Endothelial cell of umbilical vein (primary cell): ENCODE results near the gene C1orf167. TPM values are rescaled to one million over a fixed set of nuclear protein-coding genes. Genes with fewer than 3 reads are reported as not detected.

Experiments
- BruUV-seq: library from RNA; stranded (reverse); fragments of 400-500 nt; replicated peaks from 2 replicates; lab custom pipeline; 2021; lab: Mats Ljungman, UMichigan
- CTCF ChIA-PET: fragments of 300-600, 350-600 bp; sonication (Branson Sonifier 250); formaldehyde crosslinking; loops from one replicate; lab custom pipeline; 2021; ENCODE audit warnings: antibody characterized with exemption, inconsistent platforms; lab: Charles Lee
- POLR2A ChIA-PET: fragments of 300-600, 350-600 bp; sonication (Branson Sonifier 250); formaldehyde crosslinking; loops from one replicate; lab custom pipeline; 2021; ENCODE audit warnings: antibody characterized with exemption, inconsistent platforms; lab: Charles Lee
- DNase-seq: peaks from one replicate; pipeline ENCODE4 v3.0.0-alpha.2; 2011; ENCODE audit warnings: low read depth, low spot score
- FAIRE-seq: peaks from 2 replicates; lab custom pipeline; 2011; peaks lifted over from hg19 to GRCh38; lab: Jason Lieb, UNC
- H2AFZ ChIP-seq: 2 replicates; pipeline ENCODE4 v1.6.0; 2012; ENCODE audit warnings: low read depth, low read length, control low read depth, inconsistent platforms
- H3K27ac ChIP-seq: 2 replicates; pipeline ENCODE4 v1.5.1; 2011; ENCODE audit warnings: low read depth, mild to moderate bottlenecking, control low read depth, low read length, moderate library complexity; ENCODE audit not compliant: insufficient read depth
- H3K27me3 ChIP-seq, 2 experiments: 2 replicates each; pipeline versions ENCODE4 v1.6.0 to v1.6.1; 2011; ENCODE audit warnings: low read length in 2 of 2, mixed read lengths in 1 of 2; ENCODE audit not compliant: control insufficient read depth in 2 of 2, insufficient read depth in 2 of 2
- H3K36me3 ChIP-seq, 2 experiments: 2 replicates in 1 of 2; 3 replicates in 1 of 2; pipeline ENCODE4 v1.5.1; 2011; ENCODE audit warnings: low read length in 2 of 2, mild to moderate bottlenecking in 1 of 2, moderate library complexity in 1 of 2; ENCODE audit not compliant: control insufficient read depth in 2 of 2, insufficient read depth in 2 of 2; ENCODE audit errors: extremely low read depth in 1 of 2
- H3K4me1 ChIP-seq: 3 replicates; pipeline ENCODE4 v1.5.1; 2011; ENCODE audit warnings: mild to moderate bottlenecking, low read length; ENCODE audit not compliant: control insufficient read depth, insufficient read depth; ENCODE audit errors: extremely low read depth
- H3K4me2 ChIP-seq: 2 replicates; pipeline ENCODE4 v1.6.1; 2011; ENCODE audit warnings: low read length, control low read depth, mixed read lengths; ENCODE audit not compliant: insufficient read depth
- H3K4me3 ChIP-seq, 3 experiments: fragments of 200-600 bp in 1 of 3; sonication (generic), shearing (Covaris generic) in 1 of 3; replicated peaks in 1 of 3; 2 replicates each; pipeline ENCODE4 v1.5.1; 2011 to 2016; ENCODE audit warnings: control low read depth in 3 of 3, low read length in 3 of 3, mild to moderate bottlenecking in 2 of 3, inconsistent platforms in 1 of 3, low read depth in 1 of 3, moderate library complexity in 1 of 3; ENCODE audit not compliant: insufficient read depth in 1 of 3
- H3K79me2 ChIP-seq: 2 replicates; pipeline ENCODE4 v1.6.0; 2012; ENCODE audit warnings: low read length, inconsistent platforms; ENCODE audit not compliant: control insufficient read depth, insufficient read depth
- H3K9ac ChIP-seq: replicated peaks from 2 replicates; pipeline ENCODE3; 2011; ENCODE audit warnings: low read length, control low read depth; ENCODE audit not compliant: insufficient read depth; ENCODE audit errors: extremely low read depth
- H3K9me1 ChIP-seq: replicated peaks from 3 replicates; pipeline ENCODE4 v1.6.0; 2011; ENCODE audit warnings: mild to moderate bottlenecking, low read length; ENCODE audit not compliant: control insufficient read depth, insufficient read depth; ENCODE audit errors: extremely low read depth
- H3K9me3 ChIP-seq: replicated peaks from 2 replicates; pipeline ENCODE4 v1.5.1; 2012; ENCODE audit warnings: low read length, inconsistent platforms; ENCODE audit not compliant: control insufficient read depth, insufficient read depth
- H4K20me1 ChIP-seq: replicated peaks from 2 replicates; pipeline ENCODE3; 2011; ENCODE audit warnings: mild to moderate bottlenecking, low read length; ENCODE audit not compliant: control insufficient read depth, insufficient read depth; ENCODE audit errors: extremely low read depth
- EZH2 ChIP-seq: IDR thresholded peaks from 2 replicates; pipeline ENCODE4 v1.6.1; 2012; ENCODE audit warnings: borderline replicate concordance, low read depth, mild to moderate bottlenecking, moderate library complexity, low read length, inconsistent platforms; ENCODE audit not compliant: severe bottlenecking
- FOS ChIP-seq: IDR thresholded peaks from 2 replicates; pipeline ENCODE4 v1.6.1; 2011; ENCODE audit warnings: mild to moderate bottlenecking, low read length, moderate library complexity, borderline replicate concordance; ENCODE audit not compliant: insufficient read depth
- GATA2 ChIP-seq: IDR thresholded peaks from 2 replicates; pipeline ENCODE4 v1.7.0; 2011; ENCODE audit warnings: low read depth, mild to moderate bottlenecking, moderate library complexity, mixed read lengths, low read length; ENCODE audit not compliant: insufficient read length, insufficient read depth
- JUN ChIP-seq: IDR thresholded peaks from 2 replicates; pipeline ENCODE4 v1.6.1; 2011; ENCODE audit warnings: borderline replicate concordance, low read depth; ENCODE audit not compliant: insufficient read length, insufficient read depth
- MAX ChIP-seq: IDR thresholded peaks from 2 replicates; pipeline ENCODE4 v1.6.1; 2011; ENCODE audit not compliant: insufficient read depth, insufficient read length
- MYC ChIP-seq: IDR thresholded peaks from one replicate; pipeline ENCODE4 v1.6.1; 2011; ENCODE audit warnings: mild to moderate bottlenecking, low read depth, low read length
- POLR2A ChIP-seq: IDR thresholded peaks from 2 replicates; pipeline ENCODE4 v1.6.1; 2012; ENCODE audit warnings: low read depth, mild to moderate bottlenecking, control low read depth, low read length
- POLR2AphosphoS5 ChIP-seq: IDR thresholded peaks from 2 replicates; pipeline ENCODE4 v1.6.1; 2012; ENCODE audit warnings: low read depth, mild to moderate bottlenecking, control low read depth, low read length, moderate library complexity; ENCODE audit not compliant: insufficient read depth
- dilution Hi-C: fragments of 300-500 bp; cut with MboI; formaldehyde crosslinking; loops from one replicate; pipeline ENCODE4 v1.15.0; 2019; ENCODE audit warnings: low sequenced_read_pairs; ENCODE audit not compliant: extremely low pct_ligation_motif_present
- intact Hi-C: fragments of 100-400 bp; cut with micrococcal nuclease; formaldehyde crosslinking; loops from one replicate; pipeline ENCODE4 v1.10.0; 2022
- polyA plus RNA-seq, 4 experiments: library from polyadenylated mRNA; depleted of rRNA in 3 of 4; stranded (reverse) in 3 of 4; unstranded in 1 of 4; fragments of >200 nt; gene quantifications; 2 replicates each; pipeline versions ENCODE4 v1.2.1 to v1.2.3, GENCODE V29; 2011 to 2012; ENCODE audit warnings: missing spikeins in 1 of 4
- total RNA-seq: library from RNA; stranded (reverse); gene quantifications from 2 replicates; pipeline ENCODE4 v1.2.3, GENCODE V29; 2021
- TF ChIP-seq, protein P1 (sequence below), 2 donors: IDR thresholded peaks; 1 replicate in 1 of 2; 2 replicates in 1 of 2; pipeline ENCODE4 v1.5.1; 2011; ENCODE audit warnings: low read length in 2 of 2, mild to moderate bottlenecking in 2 of 2, moderate library complexity in 2 of 2, control low read depth in 1 of 2, inconsistent platforms in 1 of 2, low read depth in 1 of 2; ENCODE audit not compliant: insufficient read depth in 1 of 2; ENCODE audit errors: extremely low read depth in 1 of 2

The C1orf167 gene
- total and polyA plus RNA-seq, 2 donors (not counting 3 experiments of a cell fraction or from before 2014, with no cell fraction given) = not detected

GRCh38 chr1:11753555-11754208, 8.3 kb upstream of the C1orf167 start:
- H3K9ac ChIP-seq = no peak overlapping the region
- no peak overlapping the region for H2AFZ ChIP-seq
- no peak for FAIRE-seq
- intact Hi-C loops = no loop called here
- no peaks in the 10 kb centered on the region for H3K9me1 ChIP-seq
- H4K20me1 ChIP-seq = no peaks in the 10 kb centered on the region
- H3K79me2 ChIP-seq = no peaks in the 10 kb centered on the region
- CTCF ChIA-PET = no interaction called here
- dilution Hi-C loops = no loop called here
- no peak overlapping the region for H3K27ac ChIP-seq
- H3K27me3 ChIP-seq = no peaks in the 10 kb centered on the region
- no TSS peak for BruUV-seq
- TF ChIP-seq JUN = no peak
- no peak for TF ChIP-seq GATA2
- TF ChIP-seq FOS = no peak
- no peak for TF ChIP-seq POLR2AphosphoS5
- H3K4me2 ChIP-seq = no peak overlapping the region
- no peaks in the 10 kb centered on the region for H3K4me1 ChIP-seq
- DNase-seq = no peak
- no peak overlapping the region for H3K4me3 ChIP-seq
- POLR2A ChIA-PET = no interaction called here
- H3K36me3 ChIP-seq = peaks cover 0 to 2% of the 10 kb centered on the region in 2 experiments
- H3K9me3 ChIP-seq = no peaks in the 10 kb centered on the region

GRCh38 chr1:11757047-11757446, 4.9 kb upstream of the C1orf167 start:
- H3K4me3 ChIP-seq = no peak overlapping the region
- FAIRE-seq = no peak
- no peak overlapping the region for H3K9ac ChIP-seq
- intact Hi-C loops = no loop called here
- no peak overlapping the region for H2AFZ ChIP-seq
- no peaks in the 10 kb centered on the region for H3K9me1 ChIP-seq
- CTCF ChIA-PET = interaction anchor here (1.4 kb wide), 1 partner anchor 106 kb away, joined by 4 read pairs; no protein-coding TSS in a partner anchor
- peaks cover 0 to 6% of the 10 kb centered on the region in 2 experiments for H3K27me3 ChIP-seq
- POLR2A ChIA-PET = no interaction called here
- dilution Hi-C loops = no loop called here
- BruUV-seq = no TSS peak
- H3K79me2 ChIP-seq = no peaks in the 10 kb centered on the region
- H3K36me3 ChIP-seq = no peaks in the 10 kb centered on the region
- no peak for DNase-seq
- H3K4me1 ChIP-seq = no peaks in the 10 kb centered on the region
- H3K27ac ChIP-seq = no peak overlapping the region
- TF ChIP-seq MAX = no peak
- TF ChIP-seq, protein P1, sequence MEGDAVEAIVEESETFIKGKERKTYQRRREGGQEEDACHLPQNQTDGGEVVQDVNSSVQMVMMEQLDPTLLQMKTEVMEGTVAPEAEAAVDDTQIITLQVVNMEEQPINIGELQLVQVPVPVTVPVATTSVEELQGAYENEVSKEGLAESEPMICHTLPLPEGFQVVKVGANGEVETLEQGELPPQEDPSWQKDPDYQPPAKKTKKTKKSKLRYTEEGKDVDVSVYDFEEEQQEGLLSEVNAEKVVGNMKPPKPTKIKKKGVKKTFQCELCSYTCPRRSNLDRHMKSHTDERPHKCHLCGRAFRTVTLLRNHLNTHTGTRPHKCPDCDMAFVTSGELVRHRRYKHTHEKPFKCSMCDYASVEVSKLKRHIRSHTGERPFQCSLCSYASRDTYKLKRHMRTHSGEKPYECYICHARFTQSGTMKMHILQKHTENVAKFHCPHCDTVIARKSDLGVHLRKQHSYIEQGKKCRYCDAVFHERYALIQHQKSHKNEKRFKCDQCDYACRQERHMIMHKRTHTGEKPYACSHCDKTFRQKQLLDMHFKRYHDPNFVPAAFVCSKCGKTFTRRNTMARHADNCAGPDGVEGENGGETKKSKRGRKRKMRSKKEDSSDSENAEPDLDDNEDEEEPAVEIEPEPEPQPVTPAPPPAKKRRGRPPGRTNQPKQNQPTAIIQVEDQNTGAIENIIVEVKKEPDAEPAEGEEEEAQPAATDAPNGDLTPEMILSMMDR (IDR thresholded peaks at IDR 0.05; ENCODE audit: extremely low read depth in 1 of 2, insufficient read depth in 1 of 2, low read depth in 1 of 2, low read length in 2 of 2) = no peak
- TF ChIP-seq EZH2 = no peak
- TF ChIP-seq POLR2A = no peak
- no peak for TF ChIP-seq FOS
- TF ChIP-seq GATA2 = no peak
- TF ChIP-seq MYC = no peak
- no peak for TF ChIP-seq JUN
- no peak for TF ChIP-seq POLR2AphosphoS5
- H3K4me2 ChIP-seq = no peak overlapping the region
- no peaks in the 10 kb centered on the region for H4K20me1 ChIP-seq
- H3K9me3 ChIP-seq = no peaks in the 10 kb centered on the region
